Transverse colon (tissue), 3 donors: ENCODE data around the gene CDK18.

ENCODE experiments used
- EP300 ChIP-seq: sonication (generic); formaldehyde crosslinking; IDR thresholded peaks from one replicate; pipeline ENCODE4 v1.6.1; 2017; ENCODE audit warnings: antibody characterized with exemption, low read depth
- TF ChIP-seq, protein P1 (sequence below), 5 experiments: fragments of 200-600 bp in 3 of 5; fragments of 450-650 bp in 2 of 5; sonication (generic) in 3 of 5; IDR thresholded peaks; 1 replicate in 2 of 5; 2 replicates in 3 of 5; pipeline ENCODE4 v1.5.1; 2016 to 2017; ENCODE audit warnings: antibody characterized with exemption in 5 of 5, inconsistent platforms in 3 of 5, mild to moderate bottlenecking in 2 of 5, moderate library complexity in 1 of 5

DNA sequence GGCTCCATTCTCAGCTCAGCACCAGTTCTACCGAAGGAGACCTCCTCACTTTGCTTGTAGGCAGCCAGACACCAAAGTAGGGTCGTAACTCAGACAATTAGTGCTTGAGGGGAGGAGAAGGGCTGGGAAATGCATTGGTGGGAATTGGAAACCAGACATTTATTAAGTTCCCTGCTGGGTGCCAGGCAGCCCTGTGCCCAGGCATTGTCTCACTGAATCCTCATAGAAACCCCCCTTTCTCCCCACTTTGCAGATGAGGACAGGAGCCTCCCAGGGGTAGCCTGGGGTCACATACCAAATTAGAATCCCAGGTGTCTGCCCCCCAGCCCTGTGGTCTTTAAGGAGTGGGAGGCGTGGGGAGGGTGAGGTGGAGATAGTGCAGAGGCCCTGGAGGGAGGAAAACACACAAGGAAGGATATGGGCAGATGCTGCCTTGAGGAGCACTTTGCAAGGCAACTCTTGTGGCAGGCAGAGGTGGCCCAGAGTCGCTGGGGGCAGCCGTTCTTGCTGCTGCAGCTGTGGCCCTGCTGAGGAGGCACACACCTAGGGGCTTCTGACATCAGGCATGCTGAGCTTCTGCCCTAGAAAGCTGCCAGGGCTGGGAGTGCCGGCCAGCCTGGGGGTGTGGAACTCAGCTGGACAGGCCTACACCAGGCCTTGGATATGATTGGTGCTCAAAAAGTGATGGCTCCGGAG, 29.4 kb downstream of the CDK18 start:
- no peak for TF ChIP-seq EP300
- TF ChIP-seq, protein P1, sequence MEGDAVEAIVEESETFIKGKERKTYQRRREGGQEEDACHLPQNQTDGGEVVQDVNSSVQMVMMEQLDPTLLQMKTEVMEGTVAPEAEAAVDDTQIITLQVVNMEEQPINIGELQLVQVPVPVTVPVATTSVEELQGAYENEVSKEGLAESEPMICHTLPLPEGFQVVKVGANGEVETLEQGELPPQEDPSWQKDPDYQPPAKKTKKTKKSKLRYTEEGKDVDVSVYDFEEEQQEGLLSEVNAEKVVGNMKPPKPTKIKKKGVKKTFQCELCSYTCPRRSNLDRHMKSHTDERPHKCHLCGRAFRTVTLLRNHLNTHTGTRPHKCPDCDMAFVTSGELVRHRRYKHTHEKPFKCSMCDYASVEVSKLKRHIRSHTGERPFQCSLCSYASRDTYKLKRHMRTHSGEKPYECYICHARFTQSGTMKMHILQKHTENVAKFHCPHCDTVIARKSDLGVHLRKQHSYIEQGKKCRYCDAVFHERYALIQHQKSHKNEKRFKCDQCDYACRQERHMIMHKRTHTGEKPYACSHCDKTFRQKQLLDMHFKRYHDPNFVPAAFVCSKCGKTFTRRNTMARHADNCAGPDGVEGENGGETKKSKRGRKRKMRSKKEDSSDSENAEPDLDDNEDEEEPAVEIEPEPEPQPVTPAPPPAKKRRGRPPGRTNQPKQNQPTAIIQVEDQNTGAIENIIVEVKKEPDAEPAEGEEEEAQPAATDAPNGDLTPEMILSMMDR (IDR thresholded peaks at IDR 0.05), result no peak
